Uterus (tissue), 4 donors: ENCODE results near the gene TMBIM1. TPM values are rescaled to one million over a fixed set of nuclear protein-coding genes. Genes with fewer than 3 reads are reported as not detected.

Experiments used
- DNase-seq, 2 donors: peaks; one replicate each; pipeline ENCODE4 v3.0.0-alpha.2; 2019 to 2020
- H3K27ac ChIP-seq, 2 donors: fragments of 200-600 bp; sonication (generic); 1 replicate in 1 of 2; 2 replicates in 1 of 2; pipeline ENCODE4 v1.5.1; 2016 to 2018
- H3K27me3 ChIP-seq, 2 donors: fragments of 200-600 bp; sonication (generic); one replicate each; pipeline ENCODE4 v1.5.1; 2018 to 2019; ENCODE audit warnings: control low read depth in 1 of 2
- H3K36me3 ChIP-seq, 2 donors: fragments of 200-600 bp; sonication (generic); one replicate each; pipeline ENCODE4 v1.5.1; 2019; ENCODE audit warnings: control low read depth in 1 of 2
- H3K4me1 ChIP-seq, 2 donors: fragments of 200-600 bp; sonication (generic); one replicate each; pipeline ENCODE4 v1.5.1; 2018 to 2019; ENCODE audit warnings: control low read depth in 1 of 2
- H3K4me3 ChIP-seq, 2 donors: fragments of 200-600 bp; sonication (generic); 1 replicate in 1 of 2; 2 replicates in 1 of 2; pipeline ENCODE4 v1.5.1; 2018 to 2019; ENCODE audit warnings: mild to moderate bottlenecking in 1 of 2
- H3K9me3 ChIP-seq, 2 donors: fragments of 200-600 bp; sonication (generic); one replicate each; pipeline ENCODE4 v1.5.1; 2019; ENCODE audit warnings: control low read depth in 1 of 2
- CTCF ChIP-seq, 4 experiments: fragments of 200-600 bp in 2 of 4; fragments of 450-650 bp in 2 of 4; sonication (generic) in 2 of 4; IDR thresholded peaks; one replicate each; pipeline ENCODE4 v1.5.1; 2016 to 2019; ENCODE audit warnings: antibody characterized with exemption in 4 of 4, mild to moderate bottlenecking in 2 of 4, moderate library complexity in 1 of 4
- POLR2A ChIP-seq, 2 donors: fragments of 450-650 bp; IDR thresholded peaks; one replicate each; pipeline ENCODE4 v1.6.1; 2016; ENCODE audit warnings: antibody characterized with exemption in 2 of 2, mild to moderate bottlenecking in 1 of 2, moderate library complexity in 1 of 2
- intact Hi-C: fragments of 100-400 bp; cut with DNase I; formaldehyde crosslinking; loops from one replicate; pipeline ENCODE4 v1.15.1; 2023; ENCODE audit warnings: low total_unique reads
- total RNA-seq, 4 donors: library from RNA; depleted of rRNA in 3 of 4; stranded (reverse); fragments of >200 nt in 3 of 4; gene quantifications; one replicate each; pipeline versions ENCODE4 v1.1.0 to v1.2.4, GENCODE V29; 2014 to 2023
- donor health status: DM: yes; HTN: yes; CAD: no.

The TMBIM1 gene
- total RNA-seq, 4 donors from 2014 or later = 112 to 166 (median 120) TPM

GRCh38 chr2:218255446-218255845 is 36.9 kb downstream of the TMBIM1 start:
- Histone ChIP-seq H3K4me3 (no peak overlapping the region), H3K27me3 (no peaks in the 10 kb centered on the region), H3K9me3 (no peaks in the 10 kb centered on the region), H3K4me1 (peaks cover 4 to 7% of the 10 kb centered on the region in 2 donors), H3K36me3 (no peaks in the 10 kb centered on the region), H3K27ac (no peak overlapping the region)
- no peak for TF ChIP-seq POLR2A (IDR thresholded peaks at IDR 0.05)
- intact Hi-C loops = no loop called here
- no peak for DNase-seq

DNA sequence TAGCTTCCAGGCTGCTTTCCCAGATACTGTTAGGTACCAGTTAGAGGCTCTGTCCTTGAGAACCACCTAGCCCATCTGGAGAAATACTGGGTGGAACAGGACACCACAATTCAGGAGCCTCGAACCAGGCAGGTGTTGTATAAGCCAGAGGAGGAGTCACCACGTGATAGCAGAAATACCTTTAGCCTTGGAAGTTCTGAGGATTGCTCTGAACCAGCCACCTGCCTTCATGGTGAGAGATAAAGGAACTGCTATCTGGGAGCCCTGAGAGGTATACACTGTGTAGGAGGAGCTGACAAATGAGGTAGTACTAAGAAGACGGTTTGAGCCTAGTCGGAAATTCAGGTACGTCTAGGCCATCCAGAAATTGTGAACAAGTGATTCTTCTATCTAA is 39.1 kb downstream of the TMBIM1 start:
- intact Hi-C loops = no loop called here
- no peak for TF ChIP-seq CTCF (IDR thresholded peaks at IDR 0.05)
- TF ChIP-seq POLR2A (IDR thresholded peaks at IDR 0.05) = no peak
- H3K27ac ChIP-seq = no peak overlapping the region
- H3K27me3 ChIP-seq = no peaks in the 10 kb centered on the region
- no peaks in the 10 kb centered on the region for H3K36me3 ChIP-seq
- no peak overlapping the region for H3K4me3 ChIP-seq
- no peak for DNase-seq
- H3K4me1 ChIP-seq = no peaks in the 10 kb centered on the region
- H3K9me3 ChIP-seq = no peaks in the 10 kb centered on the region

- no peak overlapping the region for H3K4me3 ChIP-seq
- no peaks in the 10 kb centered on the region for H3K4me1 ChIP-seq
- H3K27me3 ChIP-seq = no peaks in the 10 kb centered on the region
- DNase-seq = no peak
- no peaks in the 10 kb centered on the region for H3K9me3 ChIP-seq
- TF ChIP-seq CTCF (IDR thresholded peaks at IDR 0.05) (no peak), POLR2A (IDR thresholded peaks at IDR 0.05) (no peak)
- H3K27ac ChIP-seq = no peak overlapping the region
- H3K36me3 ChIP-seq = no peaks in the 10 kb centered on the region
- intact Hi-C loops = no loop called here
Observed at GRCh38 chr2:218252509-218253231, 39.6 kb downstream of the TMBIM1 start.

- Histone ChIP-seq H3K9me3 (no peaks in the 10 kb centered on the region), H3K4me3 (no peak overlapping the region), H3K27me3 (no peaks in the 10 kb centered on the region), H3K27ac (no peak overlapping the region), H3K36me3 (no peaks in the 10 kb centered on the region), H3K4me1 (no peaks in the 10 kb centered on the region)
- DNase-seq = no peak
- intact Hi-C loops = no loop called here
- TF ChIP-seq CTCF (IDR thresholded peaks at IDR 0.05) (no peak), POLR2A (IDR thresholded peaks at IDR 0.05) (no peak)
Observed at GRCh38 chr2:218249691-218250090, 42.6 kb downstream of the TMBIM1 start.

DNA sequence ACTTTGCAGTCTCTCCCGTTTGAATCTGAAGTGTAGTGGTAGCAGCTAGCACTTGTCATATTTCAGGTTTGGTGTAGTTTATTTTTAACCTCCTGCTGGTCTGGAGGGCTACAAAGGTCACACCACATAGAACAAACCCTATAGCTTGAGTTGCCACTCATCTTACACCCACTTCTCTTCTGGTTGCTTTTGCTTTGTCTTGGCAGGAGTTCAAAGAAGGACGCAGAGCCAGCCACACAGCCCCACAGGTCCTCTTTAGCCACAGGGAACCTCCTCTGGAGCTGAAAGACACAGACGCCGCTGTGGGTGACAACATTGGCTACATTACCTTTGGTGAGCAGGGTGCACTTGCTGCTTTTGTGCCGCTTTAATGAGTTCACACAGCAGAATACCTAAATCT is 47.1 kb downstream of the TMBIM1 start:
- intact Hi-C loops = no loop called here
- Histone ChIP-seq H3K36me3 (no peaks in the 10 kb centered on the region), H3K4me3 (no peak overlapping the region), H3K4me1 (no peaks in the 10 kb centered on the region), H3K27ac (no peak overlapping the region), H3K9me3 (no peaks in the 10 kb centered on the region), H3K27me3 (no peaks in the 10 kb centered on the region)
- TF ChIP-seq CTCF (IDR thresholded peaks at IDR 0.05) (no peak), POLR2A (IDR thresholded peaks at IDR 0.05) (no peak)
- no peak for DNase-seq
